ENCODE data around the gene BBC3.
"Not testable (repeated sequence)": the region's sequence is repeated elsewhere in the genome, so short reads cannot be mapped to it uniquely, and the experiment has no call there.

BBC3 gene, protein sequence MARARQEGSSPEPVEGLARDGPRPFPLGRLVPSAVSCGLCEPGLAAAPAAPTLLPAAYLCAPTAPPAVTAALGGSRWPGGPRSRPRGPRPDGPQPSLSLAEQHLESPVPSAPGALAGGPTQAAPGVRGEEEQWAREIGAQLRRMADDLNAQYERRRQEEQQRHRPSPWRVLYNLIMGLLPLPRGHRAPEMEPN

GRCh38 chr19:47230921-47231214 lies at the start of gene BBC3:
Gene BBC3 (minus strand): TSS chr19:47231199. CDS start chr19:47228431, 2,768 bp downstream.
- no peak for DNase-seq

DNA sequence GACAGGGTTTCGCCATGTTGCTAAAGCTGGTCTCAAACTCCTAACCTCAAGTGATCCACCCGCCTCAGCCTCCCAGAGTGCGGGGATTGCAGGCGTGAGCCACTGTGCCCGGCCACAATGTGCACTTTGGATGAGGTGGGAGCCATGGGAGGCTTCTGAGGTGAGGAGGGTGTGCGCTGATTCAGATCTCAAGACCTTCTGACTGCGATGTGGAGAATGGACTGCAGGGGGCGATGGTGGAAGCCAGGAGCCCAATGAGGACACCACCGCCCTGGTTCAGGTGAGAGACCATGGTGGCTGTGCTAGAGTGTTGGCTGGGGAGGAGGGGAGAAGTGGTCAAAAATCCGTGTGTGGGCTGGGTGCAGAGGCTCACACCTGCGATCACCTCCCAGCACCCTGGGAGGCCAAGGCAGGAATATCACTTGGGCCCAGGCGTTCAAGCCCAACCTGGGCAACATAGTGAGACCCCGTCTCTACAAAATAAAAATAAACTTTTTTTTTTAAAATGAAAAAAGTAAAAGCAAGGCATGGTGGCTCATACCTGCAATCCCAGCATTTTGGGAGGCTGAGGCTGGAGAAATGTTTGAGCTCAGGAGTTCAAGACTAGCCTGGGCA lies 49.3 kb upstream of the BBC3 start:
- no peak for DNase-seq

- not testable (repeated sequence) for DNase-seq
These were observed 45.5 kb upstream of the BBC3 start for GRCh38 chr19:47276513-47276912.

DNA sequence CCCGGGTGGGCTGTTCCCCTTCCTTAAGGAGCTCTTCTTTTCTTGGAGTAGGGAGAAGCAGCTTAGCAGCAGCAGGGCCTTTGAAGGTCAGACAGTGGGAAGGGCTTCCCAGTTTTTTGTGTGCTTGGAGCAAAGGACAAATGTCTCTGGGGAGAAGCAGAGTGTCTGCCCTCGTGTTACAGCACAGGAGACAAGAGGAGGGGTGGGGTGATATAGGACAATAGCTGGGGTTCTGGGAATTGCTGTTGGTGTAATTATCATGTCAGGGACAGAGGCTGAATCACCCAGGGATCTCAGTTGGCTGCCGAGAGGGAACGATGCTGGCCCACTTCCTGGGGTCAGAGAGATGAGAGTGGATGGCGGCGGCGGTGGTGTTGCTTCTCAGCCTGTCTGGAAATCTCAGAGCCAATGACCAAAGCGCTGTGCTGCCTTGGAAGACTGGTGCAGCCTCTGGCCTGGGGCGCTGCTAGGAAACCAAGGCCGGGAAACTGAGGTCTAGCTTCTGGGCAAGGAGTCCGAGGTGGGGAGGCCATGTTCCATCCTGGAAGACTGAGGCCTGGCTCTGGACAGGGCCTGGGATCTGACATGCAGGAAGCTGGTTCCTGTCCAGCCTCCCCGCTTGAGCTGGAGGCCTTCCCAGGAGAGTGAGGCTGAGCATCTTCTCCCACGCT lies 44.9 kb upstream of the BBC3 start:
- no peak for DNase-seq

DNA sequence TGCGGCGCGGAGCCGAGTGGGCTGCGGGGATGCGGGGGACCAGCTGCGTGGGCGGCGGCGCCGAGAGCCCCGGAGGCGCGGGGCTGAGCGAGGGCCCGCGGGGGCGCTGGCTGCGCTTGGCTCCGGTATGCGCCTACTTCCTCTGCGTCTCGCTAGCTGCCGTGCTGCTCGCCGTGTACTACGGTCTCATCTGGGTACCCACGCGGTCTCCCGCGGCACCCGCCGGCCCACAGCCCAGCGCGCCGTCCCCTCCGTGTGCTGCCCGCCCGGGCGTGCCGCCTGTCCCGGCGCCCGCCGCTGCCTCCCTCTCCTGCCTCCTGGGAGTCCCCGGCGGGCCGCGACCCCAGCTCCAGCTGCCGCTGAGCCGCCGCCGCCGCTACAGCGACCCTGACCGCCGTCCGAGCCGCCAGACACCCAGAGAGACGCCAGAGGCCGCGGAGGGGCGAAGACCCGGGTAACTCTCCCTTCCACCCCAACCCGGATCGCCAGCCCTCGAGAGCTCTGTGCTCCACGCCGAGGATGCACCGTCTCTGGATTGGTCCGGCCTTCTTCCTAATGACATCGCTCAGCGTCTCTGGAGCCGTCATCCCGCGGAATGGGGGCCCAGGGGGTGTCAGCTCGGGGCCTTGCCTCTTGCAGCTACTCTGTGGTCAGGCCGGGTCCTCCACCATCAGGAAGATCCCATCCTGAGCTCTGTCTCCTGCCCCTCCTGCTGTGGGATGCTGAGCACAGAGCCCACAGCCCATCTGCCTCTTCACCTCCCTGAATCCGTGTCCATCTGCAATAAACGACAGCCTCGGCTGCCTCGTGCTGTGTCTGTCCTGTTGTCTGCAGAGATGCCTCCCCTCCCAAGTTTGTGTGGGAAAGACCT lies 44.1 kb upstream of the BBC3 start:
- no peak for DNase-seq

DNA sequence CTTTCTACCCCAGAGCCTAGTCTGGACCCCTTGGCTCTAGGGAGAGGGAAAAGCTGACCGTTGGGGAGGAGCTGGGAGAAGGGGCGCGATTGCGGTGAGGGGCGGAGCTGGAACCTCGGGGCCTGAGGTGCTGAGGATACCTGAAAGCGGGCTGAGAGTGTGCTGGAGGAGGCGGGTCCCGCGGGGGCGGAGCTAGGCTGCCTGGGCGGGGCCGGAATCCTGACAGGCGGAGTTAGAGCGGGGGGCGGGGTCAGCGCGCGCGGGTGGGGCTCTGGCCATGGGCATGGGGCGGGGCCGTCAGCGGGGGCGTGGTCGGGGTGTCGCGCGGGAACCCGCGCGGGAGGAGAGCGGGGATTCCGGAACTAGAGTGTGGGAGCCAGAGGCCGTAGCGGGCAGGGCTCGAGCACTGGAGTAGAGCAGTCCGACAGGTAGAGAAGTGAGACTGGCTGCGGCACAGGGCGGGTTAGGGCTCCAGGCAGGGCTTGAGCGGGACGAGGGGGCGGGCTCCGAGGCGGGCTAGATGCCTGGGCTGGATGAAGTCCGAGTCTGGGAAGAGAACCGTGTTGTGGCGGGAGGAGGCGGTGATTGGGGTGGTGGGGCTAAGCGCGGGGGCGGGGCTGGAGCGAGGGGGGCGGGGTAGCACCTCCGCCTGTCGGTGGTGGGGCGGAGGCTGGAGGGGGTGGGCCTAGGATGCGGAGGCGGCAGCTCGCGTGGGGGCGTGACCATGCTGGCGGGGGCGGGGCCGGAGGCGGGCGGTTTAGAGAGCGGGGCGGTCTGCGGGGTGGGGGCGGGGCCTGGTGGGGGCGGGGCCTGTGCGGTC lies 43.3 kb upstream of the BBC3 start, which contains the start of gene INAFM1:
Gene INAFM1, plus strand, starts transcription at position 815 of the 820 bp plus-strand sequence. CDS start 35 bp downstream, outside the sequence.
- peak in 1 of 2 experiments; percentile 81 for DNase-seq

DNA sequence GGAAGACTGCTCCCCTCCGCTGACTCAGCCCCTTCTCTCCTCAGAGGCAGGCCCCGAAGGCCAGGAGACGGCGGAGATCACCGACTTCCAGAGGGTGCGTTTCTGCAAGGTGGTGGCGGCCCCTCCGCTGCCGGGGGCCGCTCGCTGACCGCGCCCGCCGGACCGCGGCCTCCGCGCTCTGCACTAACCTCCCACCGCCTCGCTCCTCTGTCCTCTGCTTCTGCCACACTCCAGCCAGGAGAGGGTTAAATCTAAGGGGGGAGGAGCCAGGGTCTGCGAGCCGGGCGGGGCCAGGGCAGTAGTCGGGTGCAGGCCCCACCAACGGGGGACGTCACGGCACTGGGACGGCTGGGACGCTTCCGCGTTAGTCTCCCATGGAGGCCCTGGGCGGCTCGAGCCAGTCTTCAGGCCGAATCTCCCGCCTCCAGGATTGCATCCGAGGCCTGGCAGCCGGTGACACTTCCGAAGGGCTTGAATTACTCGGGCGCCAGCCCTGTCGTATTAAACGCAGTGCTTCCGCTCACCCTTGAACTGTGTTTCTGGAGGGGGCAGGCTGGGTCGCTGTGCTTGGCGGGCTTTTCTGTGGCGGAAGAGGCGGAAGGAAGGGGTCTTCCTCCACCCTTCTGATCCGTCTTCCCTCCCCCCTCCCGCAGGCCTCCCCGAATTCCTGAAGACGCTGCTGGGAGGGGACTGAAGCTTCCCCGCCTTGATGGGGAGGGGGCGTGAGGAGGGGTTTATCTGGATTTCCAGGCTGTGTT lies 42.5 kb upstream of the BBC3 start:
- peak; percentile 52 to 67 for DNase-seq

GRCh38 chr19:47272448-47273312 lies 41.7 kb upstream of the BBC3 start:
- no peak for DNase-seq

DNA sequence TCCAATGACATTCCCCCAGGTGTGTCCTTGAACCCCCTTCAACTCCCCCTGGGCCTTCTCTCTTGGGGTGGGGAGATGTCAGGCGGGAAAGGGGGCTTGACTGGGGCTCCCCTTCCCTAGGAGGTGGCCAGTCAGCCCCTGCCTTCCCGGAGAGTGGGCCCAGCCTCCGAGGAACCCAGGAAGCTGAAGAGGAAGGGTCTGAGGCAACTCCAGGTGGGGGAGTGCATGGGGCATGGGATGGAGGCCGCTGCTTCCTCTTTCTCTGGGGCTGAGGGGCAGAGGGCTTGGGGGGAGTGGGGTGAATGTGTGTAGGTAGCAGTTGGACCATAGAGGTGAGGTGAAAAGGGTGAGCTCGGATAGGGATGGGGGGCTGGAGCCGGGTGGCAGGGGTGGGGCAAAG lies 41.0 kb upstream of the BBC3 start:
- DNase-seq, result no peak

- no peak for DNase-seq
These were observed 39.4 kb upstream of the BBC3 start for GRCh38 chr19:47270408-47270807.

DNA sequence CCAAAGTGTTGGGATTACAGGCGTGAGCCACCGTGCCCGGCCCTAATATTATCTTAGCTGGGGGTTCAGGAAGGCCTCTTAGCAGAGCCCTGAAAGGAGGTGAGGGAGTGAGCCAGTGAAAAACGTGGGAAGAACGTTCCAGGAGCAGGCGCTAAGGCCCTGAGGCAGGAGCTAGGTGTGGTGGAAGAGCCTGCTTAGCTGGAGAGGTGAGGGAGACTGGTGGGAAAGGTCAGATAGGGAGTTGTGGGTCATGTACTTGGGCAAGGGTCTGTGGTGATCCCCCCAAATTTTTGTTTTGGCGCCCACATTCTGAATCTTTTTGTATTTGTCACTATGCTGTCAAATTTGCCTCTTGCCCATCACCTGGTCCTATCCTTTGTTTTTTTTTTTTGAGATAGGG lies 38.6 kb upstream of the BBC3 start:
- DNase-seq, result no peak

DNA sequence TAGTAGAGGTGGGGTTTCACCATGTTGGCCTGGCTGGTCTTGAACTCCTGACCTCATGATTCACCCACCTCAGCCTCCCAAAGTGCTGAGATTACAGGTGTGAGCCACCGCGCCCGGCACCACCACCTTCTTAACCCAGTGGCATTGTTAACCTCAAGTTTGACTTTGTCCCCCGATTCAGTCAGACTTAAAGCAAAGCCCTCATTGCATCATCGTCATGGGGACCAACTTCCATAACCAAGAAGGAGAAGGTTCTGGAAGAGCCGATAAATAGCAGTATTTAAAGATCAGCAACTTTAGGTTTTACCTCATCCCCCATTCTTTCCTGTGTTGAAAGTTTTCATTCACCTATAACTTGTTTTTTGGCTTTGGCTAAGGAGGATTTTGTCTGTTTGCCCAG lies 37.0 kb upstream of the BBC3 start:
- no peak for DNase-seq

GRCh38 chr19:47267350-47267759 lies 36.4 kb upstream of the BBC3 start:
- DNase-seq, result no peak

GRCh38 chr19:47266401-47266941 lies 35.5 kb upstream of the BBC3 start:
- DNase-seq, result no peak

- no peak for DNase-seq
These were observed 33.6 kb upstream of the BBC3 start for GRCh38 chr19:47264629-47265028.

GRCh38 chr19:47261946-47262793 lies 31.2 kb upstream of the BBC3 start:
- DNase-seq, result not testable (repeated sequence)

DNA sequence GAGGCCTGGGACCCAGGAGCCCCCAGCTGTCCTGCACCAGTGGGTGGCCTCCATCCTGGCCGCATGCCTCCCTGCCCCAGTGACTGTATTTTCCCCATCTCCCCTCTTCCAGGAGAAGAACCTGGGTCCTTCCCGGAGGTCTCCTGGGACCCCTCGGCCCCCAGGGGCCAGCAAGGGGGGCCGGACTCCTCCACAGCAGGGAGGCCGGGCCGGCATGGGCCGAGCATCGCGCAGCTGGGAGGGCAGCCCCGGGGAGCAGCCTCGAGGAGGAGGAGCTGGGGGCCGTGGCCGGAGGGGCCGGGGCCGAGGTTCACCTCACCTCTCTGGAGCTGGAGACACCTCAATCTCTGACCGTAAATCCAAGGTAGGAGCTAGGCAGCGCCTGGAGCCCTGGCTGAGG lies 29.5 kb upstream of the BBC3 start:
- DNase-seq, result no peak

DNA sequence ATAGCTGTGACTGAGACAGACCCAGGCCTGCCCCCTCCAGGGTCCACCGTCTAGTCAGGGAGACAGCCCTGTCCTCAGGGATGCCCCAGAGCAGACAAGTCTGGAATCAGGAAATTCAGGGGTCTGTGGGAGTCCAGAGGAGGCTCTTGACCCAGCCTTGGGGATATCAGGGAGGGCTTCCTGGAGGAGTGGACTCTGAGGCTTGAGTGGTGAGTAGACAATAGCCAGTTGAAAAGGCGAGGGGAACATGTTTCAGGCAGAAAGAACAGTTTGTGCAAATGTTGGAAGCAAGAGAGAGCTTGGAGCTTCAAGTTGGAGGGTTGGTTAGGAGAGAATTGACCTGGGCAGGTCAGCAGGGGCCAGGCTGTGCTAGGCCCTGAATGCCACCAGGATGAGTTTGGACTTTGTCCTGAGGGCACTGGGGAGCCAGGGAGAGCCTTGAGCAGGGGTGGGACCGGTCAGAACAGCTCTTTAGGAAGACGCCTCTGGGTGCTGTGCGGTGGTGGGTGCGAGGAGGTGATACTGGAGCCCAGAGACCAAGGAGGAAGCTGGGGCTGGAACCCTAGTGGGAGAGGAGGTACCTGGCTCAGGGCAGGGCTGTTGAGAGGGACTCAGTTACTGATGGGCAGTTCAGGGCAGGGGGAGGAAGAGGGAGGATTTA lies 28.0 kb upstream of the BBC3 start:
- no peak for DNase-seq

DNA sequence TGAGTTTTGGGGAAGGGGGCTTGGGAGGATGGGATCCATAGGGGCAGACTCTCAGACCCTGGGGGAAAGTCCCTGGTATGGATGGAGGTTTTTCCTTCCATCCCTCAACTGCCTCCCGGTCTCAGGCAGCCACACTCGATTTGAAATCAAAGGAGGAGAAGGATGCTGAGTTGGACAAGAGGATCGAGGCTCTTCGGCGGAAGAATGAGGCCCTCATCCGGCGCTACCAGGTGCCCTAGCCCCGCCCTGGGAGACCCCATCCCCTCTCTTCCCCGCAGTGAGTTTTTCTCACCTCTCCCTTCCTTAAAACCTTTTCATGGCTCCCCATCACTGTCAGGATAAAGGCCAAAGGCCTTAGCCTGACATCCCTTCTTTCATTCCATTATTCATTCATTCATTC lies 27.4 kb upstream of the BBC3 start:
- no peak for DNase-seq
